Glomerular visceral epithelial cell (primary cell): ENCODE results near the gene EPHA6.

Source experiments
- DNase-seq: peaks from one replicate; pipeline ENCODE4 v3.0.0-alpha.2; 2016; ENCODE audit errors: extremely low spot score

The EPHA6 gene

GRCh38 chr3:96813820-96814650, at the start of gene EPHA6:
Gene EPHA6 (plus strand): TSS chr3:96814594.
- DNase-seq, result peak; percentile 81

GRCh38 chr3:96776818-96777217, 37.6 kb upstream of the EPHA6 start:
- DNase-seq, result no peak

- DNase-seq, result no peak
These were observed 34.6 kb upstream of the EPHA6 start for GRCh38 chr3:96779810-96780209.

- no peak for DNase-seq
These were observed 18.3 kb upstream of the EPHA6 start for GRCh38 chr3:96796101-96796500.

GRCh38 chr3:96803870-96804269, 10.5 kb upstream of the EPHA6 start:
- DNase-seq, result peak; percentile 9

GRCh38 chr3:96806341-96806740, 8.1 kb upstream of the EPHA6 start:
- DNase-seq, result no peak

- DNase-seq, result peak; percentile 87
These were observed 1.1 kb upstream of the EPHA6 start for GRCh38 chr3:96813134-96813819.

GRCh38 chr3:96814651-96815567, 515 bp downstream of the EPHA6 start:
- DNase-seq, result peak; percentile 8

GRCh38 chr3:96831175-96831574, 16.8 kb downstream of the EPHA6 start:
- no peak for DNase-seq

GRCh38 chr3:96833301-96833700, 18.9 kb downstream of the EPHA6 start:
- DNase-seq, result no peak

GRCh38 chr3:96836153-96836915, 21.9 kb downstream of the EPHA6 start:
- DNase-seq, result no peak

GRCh38 chr3:96843505-96844203, 29.3 kb downstream of the EPHA6 start:
- no peak for DNase-seq

GRCh38 chr3:96844204-96844514, 29.8 kb downstream of the EPHA6 start:
- DNase-seq, result no peak

- DNase-seq, result no peak
These were observed 38.5 kb downstream of the EPHA6 start for GRCh38 chr3:96852849-96853248.

- DNase-seq, result no peak
These were observed 46.5 kb downstream of the EPHA6 start for GRCh38 chr3:96860882-96861281.

- peak; percentile 49 for DNase-seq
These were observed 48.8 kb downstream of the EPHA6 start for GRCh38 chr3:96863129-96863740.

GRCh38 chr3:96865605-96866004, 51.2 kb downstream of the EPHA6 start:
- no peak for DNase-seq

GRCh38 chr3:96869316-96869715, 54.9 kb downstream of the EPHA6 start:
- DNase-seq, result no peak

GRCh38 chr3:96877510-96877909, 63.1 kb downstream of the EPHA6 start:
- DNase-seq, result no peak

- DNase-seq, result no peak
These were observed 85.6 kb downstream of the EPHA6 start for GRCh38 chr3:96900031-96900430.
